ENCODE results near the gene SPPL2B.

Gene SPPL2B

DNA sequence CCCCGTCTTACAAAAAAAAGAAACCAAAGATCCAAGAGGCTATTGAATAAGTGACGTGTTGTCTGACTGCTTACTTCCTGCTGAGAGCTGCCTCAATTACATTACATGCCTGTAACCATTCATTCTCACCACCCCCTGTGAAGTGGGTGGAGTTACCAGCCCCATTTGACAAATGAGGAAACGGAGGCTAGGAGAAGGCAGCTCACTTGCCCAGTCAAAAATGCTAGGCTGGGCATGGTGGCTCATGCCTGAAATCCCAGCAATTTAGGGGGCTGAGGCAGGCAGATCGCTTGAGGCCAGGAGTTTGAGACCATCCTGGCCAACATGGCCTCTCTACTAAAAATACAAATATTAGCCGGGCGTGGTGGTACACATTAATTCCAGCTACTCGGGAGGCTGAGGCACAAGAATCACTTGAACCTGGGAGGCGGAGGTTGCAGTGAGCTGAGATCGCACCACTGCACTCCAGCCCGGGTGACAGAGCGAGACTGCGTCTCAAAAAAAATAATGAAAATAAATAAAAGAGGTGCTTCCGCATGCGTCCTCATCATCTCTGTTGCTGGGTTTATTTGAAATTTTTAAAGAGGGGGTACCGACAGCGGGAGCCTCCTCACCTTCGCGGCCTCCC lies 597 bp upstream of the SPPL2B start:
- no peaks in the 10 kb centered on the region for H3K9me3 ChIP-seq (ENCODE audit: control insufficient read depth, low read length)
- peak overlapping the region; percentile 99 for H3K4me3 ChIP-seq (ENCODE audit: low read length)
- peaks cover 5% of the 10 kb centered on the region for H3K36me3 ChIP-seq (ENCODE audit: control insufficient read depth, insufficient read depth, low read length, severe bottlenecking)
- H3K27me3 ChIP-seq (replicated peaks; ENCODE audit: control insufficient read depth, insufficient read depth, low read length) = no peaks in the 10 kb centered on the region
- peak overlapping the region; percentile 97 for H3K9ac ChIP-seq (ENCODE audit: low read length)
- peaks cover 28% of the 10 kb centered on the region for H3K4me1 ChIP-seq (ENCODE audit: control insufficient read depth, insufficient read depth, low read length)
- DNase-seq (ENCODE audit: low read depth) = peak; percentile 82

DNA sequence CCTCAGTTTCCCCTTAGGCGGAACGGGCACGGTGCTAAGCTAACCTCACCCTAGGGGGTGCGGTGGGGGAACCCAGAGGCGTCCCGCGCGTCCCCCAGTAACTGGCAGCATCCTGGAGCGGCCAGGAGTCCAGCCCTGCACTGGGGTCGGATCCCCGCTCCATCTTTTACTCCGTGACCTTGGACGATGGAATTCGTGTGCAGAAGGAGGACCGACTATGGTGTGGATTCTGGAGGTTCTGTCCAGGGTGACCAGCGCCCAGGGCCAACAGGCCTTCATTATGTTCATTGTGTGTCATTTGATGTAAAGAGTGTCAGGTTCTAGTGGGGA lies 630 bp downstream of the SPPL2B start:
- Histone ChIP-seq H3K4me1 (ENCODE audit: control insufficient read depth, insufficient read depth, low read length) (peaks cover 28% of the 10 kb centered on the region), H3K4me3 (ENCODE audit: low read length) (peak overlapping the region; percentile 99), H3K27me3 (replicated peaks; ENCODE audit: control insufficient read depth, insufficient read depth, low read length) (no peaks in the 10 kb centered on the region), H3K9ac (ENCODE audit: low read length) (peak overlapping the region; percentile 97), H3K36me3 (ENCODE audit: control insufficient read depth, insufficient read depth, low read length, severe bottlenecking) (peaks cover 5% of the 10 kb centered on the region), H3K9me3 (ENCODE audit: control insufficient read depth, low read length) (no peaks in the 10 kb centered on the region)
- DNase-seq (ENCODE audit: low read depth) = peak; percentile 26

DNA sequence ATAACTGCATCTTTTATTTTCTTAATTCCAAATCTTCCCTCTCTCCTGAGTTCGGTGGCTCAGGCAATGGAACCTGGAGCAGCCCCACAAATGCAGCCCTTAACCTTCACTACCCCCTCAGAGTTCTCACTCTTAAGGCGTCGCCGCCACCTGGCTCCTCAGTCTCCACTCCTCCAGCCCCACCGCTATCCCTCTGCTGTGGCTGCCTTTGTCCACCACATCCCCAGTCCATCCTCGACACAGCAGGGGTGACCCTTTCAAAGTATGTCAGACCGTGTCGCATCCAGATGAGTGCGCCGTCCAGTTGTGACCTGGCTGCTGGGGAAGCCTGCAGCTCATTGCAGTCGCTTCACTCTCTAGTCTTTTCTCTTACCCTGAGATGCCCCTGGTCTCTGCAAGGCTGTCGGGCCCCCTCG lies 1.0 kb downstream of the SPPL2B start:
- no peaks in the 10 kb centered on the region for H3K9me3 ChIP-seq (ENCODE audit: control insufficient read depth, low read length)
- H3K4me1 ChIP-seq (ENCODE audit: control insufficient read depth, insufficient read depth, low read length) = peaks cover 28% of the 10 kb centered on the region
- H3K9ac ChIP-seq (ENCODE audit: low read length) = peak overlapping the region; percentile 97
- no peaks in the 10 kb centered on the region for H3K27me3 ChIP-seq (replicated peaks; ENCODE audit: control insufficient read depth, insufficient read depth, low read length)
- H3K4me3 ChIP-seq (ENCODE audit: low read length) = peak overlapping the region; percentile 99
- DNase-seq (ENCODE audit: low read depth) = peak; percentile 3
- peaks cover 5% of the 10 kb centered on the region for H3K36me3 ChIP-seq (ENCODE audit: control insufficient read depth, insufficient read depth, low read length, severe bottlenecking)

DNA sequence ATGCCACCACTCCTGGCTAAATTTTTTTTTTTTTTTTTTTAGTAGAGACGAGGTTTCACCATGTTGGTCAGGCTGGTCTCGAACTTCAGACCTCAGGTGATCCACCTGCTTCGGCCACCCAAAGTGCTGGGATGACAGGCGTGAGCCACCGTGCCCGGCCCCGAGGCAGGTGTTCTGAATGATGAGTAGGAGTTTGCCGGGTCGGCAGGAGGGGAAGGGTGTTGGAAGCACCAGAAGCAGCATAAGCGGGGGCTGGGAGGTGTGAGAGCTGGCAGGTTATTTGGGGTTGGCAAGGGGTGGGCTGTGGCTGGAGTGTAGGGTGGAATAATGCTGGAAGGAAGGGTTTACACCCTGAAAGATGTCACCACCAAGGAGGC lies 1.8 kb downstream of the SPPL2B start:
- Histone ChIP-seq H3K9me3 (ENCODE audit: control insufficient read depth, low read length) (no peaks in the 10 kb centered on the region), H3K4me1 (ENCODE audit: control insufficient read depth, insufficient read depth, low read length) (peaks cover 28% of the 10 kb centered on the region), H3K4me3 (ENCODE audit: low read length) (no peak overlapping the region), H3K9ac (ENCODE audit: low read length) (no peak overlapping the region), H3K36me3 (ENCODE audit: control insufficient read depth, insufficient read depth, low read length, severe bottlenecking) (peaks cover 5% of the 10 kb centered on the region), H3K27me3 (replicated peaks; ENCODE audit: control insufficient read depth, insufficient read depth, low read length) (no peaks in the 10 kb centered on the region)
- DNase-seq (ENCODE audit: low read depth) = no peak

DNA sequence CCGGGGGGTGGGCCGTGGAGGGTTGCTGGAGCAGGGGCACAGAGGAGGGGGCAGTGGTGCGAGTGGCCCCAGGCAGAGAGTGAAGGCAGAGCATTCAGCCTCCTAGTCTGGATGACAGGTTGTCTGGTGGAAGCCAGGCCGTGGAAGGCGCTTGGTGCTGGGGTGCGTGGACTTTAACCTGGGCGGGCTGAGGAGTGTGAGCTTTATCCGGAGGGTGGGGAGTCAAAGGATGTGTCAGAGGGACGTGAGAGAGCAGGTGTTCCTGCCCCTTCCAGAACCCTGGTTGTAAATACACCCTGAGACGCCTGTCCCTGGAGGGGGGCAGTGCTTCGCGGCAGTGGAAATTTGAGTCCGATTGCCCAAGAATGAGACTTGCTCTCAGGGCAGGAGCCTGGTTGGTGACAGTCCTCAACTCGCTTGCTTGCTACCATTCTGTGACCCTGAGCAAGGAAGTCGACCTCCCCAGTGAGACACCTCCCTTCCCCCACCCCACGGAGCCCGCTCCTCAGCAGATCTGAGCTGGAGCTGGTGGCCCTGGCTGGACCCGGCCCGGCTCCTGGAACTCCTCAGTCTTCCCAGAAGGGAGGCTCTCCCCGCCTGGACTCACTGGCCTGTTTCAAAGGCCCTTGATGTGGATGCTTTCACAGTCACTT lies 2.3 kb downstream of the SPPL2B start:
- no peak for DNase-seq (ENCODE audit: low read depth)
- no peak overlapping the region for H3K4me3 ChIP-seq (ENCODE audit: low read length)
- H3K36me3 ChIP-seq (ENCODE audit: control insufficient read depth, insufficient read depth, low read length, severe bottlenecking) = peaks cover 3% of the 10 kb centered on the region
- no peaks in the 10 kb centered on the region for H3K27me3 ChIP-seq (replicated peaks; ENCODE audit: control insufficient read depth, insufficient read depth, low read length)
- H3K9me3 ChIP-seq (ENCODE audit: control insufficient read depth, low read length) = no peaks in the 10 kb centered on the region
- no peak overlapping the region for H3K9ac ChIP-seq (ENCODE audit: low read length)
- peaks cover 28% of the 10 kb centered on the region for H3K4me1 ChIP-seq (ENCODE audit: control insufficient read depth, insufficient read depth, low read length)

DNA sequence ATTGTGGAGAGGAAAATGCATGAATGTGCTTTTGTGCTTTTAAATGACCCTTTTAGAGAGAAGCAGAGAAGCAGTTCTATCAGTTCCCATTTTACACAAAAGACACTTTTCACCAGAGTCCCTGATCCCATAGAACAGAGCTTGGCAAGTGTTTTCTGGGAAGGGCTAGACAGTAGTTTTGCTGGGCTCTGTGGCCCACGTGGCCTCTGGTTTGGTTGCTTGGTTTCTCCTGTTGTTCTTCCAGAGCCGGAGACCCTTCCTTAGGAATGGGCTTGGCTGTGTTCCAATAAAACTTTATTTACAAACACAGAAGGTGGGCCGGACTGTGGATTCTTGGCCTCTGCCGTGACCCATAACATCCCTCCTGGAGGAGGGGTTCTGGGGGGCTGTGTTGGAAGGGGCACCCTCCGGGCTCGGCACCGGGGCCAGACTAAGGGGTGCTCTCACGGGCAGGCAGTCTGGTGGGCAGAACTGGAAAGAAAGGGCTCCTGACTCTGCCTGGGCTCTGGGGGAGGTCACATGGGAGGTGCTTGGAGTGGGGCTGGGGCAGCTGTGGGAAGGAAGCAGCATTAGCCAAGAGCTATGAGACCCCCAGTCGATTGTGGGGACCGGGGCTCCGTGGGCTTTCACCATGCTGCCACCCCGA lies 3.2 kb downstream of the SPPL2B start:
- H3K36me3 ChIP-seq (ENCODE audit: control insufficient read depth, insufficient read depth, low read length, severe bottlenecking) = no peaks in the 10 kb centered on the region
- DNase-seq (ENCODE audit: low read depth) = no peak
- no peak overlapping the region for H3K9ac ChIP-seq (ENCODE audit: low read length)
- H3K4me1 ChIP-seq (ENCODE audit: control insufficient read depth, insufficient read depth, low read length) = peaks cover 28% of the 10 kb centered on the region
- no peak overlapping the region for H3K4me3 ChIP-seq (ENCODE audit: low read length)
- H3K9me3 ChIP-seq (ENCODE audit: control insufficient read depth, low read length) = no peaks in the 10 kb centered on the region
- H3K27me3 ChIP-seq (replicated peaks; ENCODE audit: control insufficient read depth, insufficient read depth, low read length) = no peaks in the 10 kb centered on the region

DNA sequence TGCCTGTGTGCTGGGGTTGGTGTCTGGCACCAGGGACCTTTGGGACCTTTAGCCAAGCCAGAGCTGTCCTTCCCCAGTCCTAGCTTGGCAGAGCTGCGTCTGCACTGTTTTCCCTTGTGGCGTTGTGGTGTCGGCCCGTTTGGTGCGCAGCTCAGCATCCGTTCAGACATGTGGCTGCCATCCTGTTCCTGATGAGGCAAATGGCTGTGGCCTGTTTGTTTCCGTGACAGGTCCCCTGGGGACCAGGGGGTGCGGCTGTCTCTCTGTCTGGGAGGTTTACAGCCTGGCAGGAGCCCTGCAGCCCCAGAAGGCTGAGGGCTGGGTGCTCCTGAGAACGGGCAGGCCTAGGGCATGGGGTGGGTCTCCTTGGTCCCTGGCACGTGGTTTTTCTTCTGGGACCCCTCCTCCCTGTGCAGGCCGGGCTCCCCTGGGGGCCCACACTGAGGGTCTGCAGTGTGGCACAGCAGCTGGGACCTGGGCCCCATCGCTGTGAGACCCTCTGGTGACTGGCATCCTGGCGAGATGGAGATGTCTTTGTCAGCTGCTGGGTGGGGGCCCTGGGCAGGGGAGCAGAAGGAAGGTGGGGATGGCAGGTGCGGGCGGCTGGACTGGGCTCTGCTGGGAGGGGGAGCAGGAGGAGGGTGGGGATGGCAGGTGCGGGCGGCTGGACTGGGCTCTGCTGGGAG lies 4.0 kb downstream of the SPPL2B start:
- Histone ChIP-seq H3K9me3 (ENCODE audit: control insufficient read depth, low read length) (no peaks in the 10 kb centered on the region), H3K36me3 (ENCODE audit: control insufficient read depth, insufficient read depth, low read length, severe bottlenecking) (no peaks in the 10 kb centered on the region), H3K4me1 (ENCODE audit: control insufficient read depth, insufficient read depth, low read length) (peaks cover 23% of the 10 kb centered on the region), H3K27me3 (replicated peaks; ENCODE audit: control insufficient read depth, insufficient read depth, low read length) (no peaks in the 10 kb centered on the region), H3K4me3 (ENCODE audit: low read length) (no peak overlapping the region), H3K9ac (ENCODE audit: low read length) (no peak overlapping the region)
- DNase-seq (ENCODE audit: low read depth) = no peak

DNA sequence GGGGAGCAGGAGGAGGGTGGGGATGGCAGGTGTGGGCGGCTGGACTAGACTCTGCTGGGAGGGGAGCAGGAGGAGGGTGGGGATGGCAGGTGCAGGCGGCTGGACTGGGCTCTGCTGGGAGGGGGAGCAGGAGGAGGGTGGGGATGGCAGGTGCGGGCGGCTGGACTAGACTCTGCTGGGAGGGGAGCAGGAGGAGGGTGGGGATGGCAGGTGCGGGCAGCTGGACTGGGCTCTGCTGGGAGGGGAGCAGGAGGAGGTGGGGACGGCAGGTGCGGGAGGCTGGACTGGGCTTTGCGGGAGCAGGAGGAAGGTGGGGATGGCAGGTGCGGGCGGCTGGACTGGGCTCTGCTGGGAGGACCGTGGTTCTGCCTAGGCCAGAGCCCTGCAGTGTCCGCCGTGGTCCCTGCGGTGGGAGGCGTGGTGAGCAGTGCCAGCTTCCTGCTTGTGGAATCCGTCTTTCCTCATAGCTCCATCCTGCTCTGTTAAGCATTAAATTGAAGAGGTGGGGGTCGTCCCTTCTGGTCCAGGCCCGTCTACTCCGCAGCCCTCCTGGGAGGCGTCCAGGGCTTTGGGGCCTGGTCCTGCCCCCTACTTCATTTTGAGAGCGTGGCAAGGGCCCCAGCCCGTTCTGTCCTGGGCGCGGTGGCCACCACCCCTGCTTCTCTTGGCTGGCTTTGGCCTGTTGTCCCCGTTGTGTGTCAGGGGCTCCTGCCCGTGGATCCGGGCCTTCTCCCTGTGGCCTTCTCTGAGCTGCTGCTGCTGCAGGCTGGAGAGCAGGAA lies 4.7 kb downstream of the SPPL2B start:
- H3K9ac ChIP-seq (ENCODE audit: low read length) = no peak overlapping the region
- peaks cover 21% of the 10 kb centered on the region for H3K4me1 ChIP-seq (ENCODE audit: control insufficient read depth, insufficient read depth, low read length)
- no peaks in the 10 kb centered on the region for H3K36me3 ChIP-seq (ENCODE audit: control insufficient read depth, insufficient read depth, low read length, severe bottlenecking)
- H3K27me3 ChIP-seq (replicated peaks; ENCODE audit: control insufficient read depth, insufficient read depth, low read length) = no peaks in the 10 kb centered on the region
- no peaks in the 10 kb centered on the region for H3K9me3 ChIP-seq (ENCODE audit: control insufficient read depth, low read length)
- no peak overlapping the region for H3K4me3 ChIP-seq (ENCODE audit: low read length)
- DNase-seq (ENCODE audit: low read depth) = no peak

DNA sequence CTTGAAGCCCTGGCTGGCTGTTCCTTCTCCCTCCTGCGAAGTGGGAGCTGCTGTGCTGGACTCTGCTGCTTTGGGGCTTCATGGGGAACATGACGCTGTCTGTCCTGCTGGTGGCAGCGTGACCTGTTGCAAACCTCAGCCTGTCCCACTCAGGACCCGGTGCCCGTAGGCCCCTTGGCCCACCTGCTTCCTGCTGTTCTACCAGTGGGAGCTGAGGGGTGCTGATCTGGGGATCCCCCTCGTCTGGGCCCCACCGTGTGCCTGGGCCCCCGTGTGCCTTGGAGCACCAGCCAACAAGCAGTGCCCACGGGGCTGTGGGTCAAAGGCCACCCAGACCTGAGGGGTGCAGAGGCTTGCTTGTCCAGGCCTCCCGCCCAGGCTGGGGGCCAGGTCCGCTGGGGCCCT lies 5.3 kb downstream of the SPPL2B start:
- Histone ChIP-seq H3K4me1 (ENCODE audit: control insufficient read depth, insufficient read depth, low read length) (peaks cover 21% of the 10 kb centered on the region), H3K9ac (ENCODE audit: low read length) (no peak overlapping the region), H3K4me3 (ENCODE audit: low read length) (no peak overlapping the region), H3K27me3 (replicated peaks; ENCODE audit: control insufficient read depth, insufficient read depth, low read length) (no peaks in the 10 kb centered on the region), H3K36me3 (ENCODE audit: control insufficient read depth, insufficient read depth, low read length, severe bottlenecking) (no peaks in the 10 kb centered on the region), H3K9me3 (ENCODE audit: control insufficient read depth, low read length) (no peaks in the 10 kb centered on the region)
- no peak for DNase-seq (ENCODE audit: low read depth)

DNA sequence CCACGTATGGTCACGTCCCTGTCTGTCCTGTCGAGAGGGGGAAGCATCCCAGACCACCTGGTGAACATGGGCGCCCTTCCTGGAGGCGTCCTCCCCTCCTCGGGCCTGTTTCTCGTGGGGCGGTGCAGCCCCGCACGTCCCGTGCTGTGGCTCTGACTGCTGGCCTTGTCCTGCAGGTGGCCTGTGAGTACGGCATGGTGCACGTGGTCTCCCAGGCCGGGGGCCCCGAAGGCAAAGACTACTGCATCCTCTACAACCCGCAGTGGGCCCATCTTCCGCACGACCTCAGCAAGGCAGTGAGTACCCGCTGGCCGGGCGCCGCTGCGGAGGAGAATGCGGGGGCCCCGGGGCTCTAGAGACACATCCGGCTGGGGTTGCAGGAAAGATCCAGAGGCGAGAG lies 5.9 kb downstream of the SPPL2B start:
- Histone ChIP-seq H3K9ac (ENCODE audit: low read length) (no peak overlapping the region), H3K9me3 (ENCODE audit: control insufficient read depth, low read length) (no peaks in the 10 kb centered on the region), H3K4me3 (ENCODE audit: low read length) (no peak overlapping the region), H3K36me3 (ENCODE audit: control insufficient read depth, insufficient read depth, low read length, severe bottlenecking) (peaks cover 5% of the 10 kb centered on the region), H3K27me3 (replicated peaks; ENCODE audit: control insufficient read depth, insufficient read depth, low read length) (no peaks in the 10 kb centered on the region), H3K4me1 (ENCODE audit: control insufficient read depth, insufficient read depth, low read length) (peaks cover 16% of the 10 kb centered on the region)
- DNase-seq (ENCODE audit: low read depth) = no peak

Measured in adipocyte (in vitro differentiated cells).